ENCODE measurements around the gene KLHDC7B.
"Not testable (repeated sequence)": the region's sequence is repeated elsewhere in the genome, so short reads cannot be mapped to it uniquely, and the experiment has no call there.

The KLHDC7B gene

DNA sequence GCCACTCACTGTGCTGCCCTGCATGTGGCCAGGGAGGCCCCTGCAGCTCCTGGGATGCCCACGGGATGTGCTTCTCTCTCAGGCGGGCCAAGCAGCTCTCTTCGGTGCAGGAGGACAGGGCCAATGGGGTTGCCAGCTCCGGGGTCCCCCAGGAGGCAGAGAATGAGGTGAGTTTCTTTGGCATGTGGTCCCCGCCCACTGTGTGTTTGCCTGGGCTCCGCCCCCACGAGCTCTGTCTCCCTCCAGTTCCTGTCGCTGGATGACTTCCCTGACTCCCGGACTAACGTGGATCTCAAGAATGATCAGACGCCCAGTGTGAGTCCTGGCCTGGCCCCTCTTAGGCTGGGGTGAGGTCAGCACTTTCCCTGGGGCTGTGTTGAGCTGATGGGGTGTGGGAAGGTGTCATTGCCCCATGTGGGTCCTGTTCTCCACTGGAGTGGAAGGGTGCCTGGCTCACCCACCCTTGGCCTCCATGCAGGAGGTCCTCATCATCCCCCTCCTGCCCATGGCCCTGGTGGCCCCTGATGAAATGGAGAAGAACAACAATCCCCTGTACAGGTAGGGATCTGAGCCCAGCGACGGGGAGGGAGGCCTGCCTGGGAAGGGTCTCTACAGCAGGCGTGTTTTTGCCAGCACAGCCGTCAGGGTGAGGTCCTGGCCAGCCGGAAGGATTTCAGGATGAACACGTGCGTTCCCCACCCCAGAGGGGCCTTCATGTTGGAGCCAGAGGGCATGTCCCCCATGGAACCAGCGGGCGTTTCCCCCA lies 28.0 kb upstream of the KLHDC7B start:
- in situ Hi-C loops (cut with MboI; ENCODE audit: low pct_unique_long_range_greater_than_20kb, low sequenced_read_pairs, unreplicated experiment) = no loop called here
- DNase-seq (ENCODE audit: low spot score) = no peak
- TF ChIP-seq, protein P1, sequence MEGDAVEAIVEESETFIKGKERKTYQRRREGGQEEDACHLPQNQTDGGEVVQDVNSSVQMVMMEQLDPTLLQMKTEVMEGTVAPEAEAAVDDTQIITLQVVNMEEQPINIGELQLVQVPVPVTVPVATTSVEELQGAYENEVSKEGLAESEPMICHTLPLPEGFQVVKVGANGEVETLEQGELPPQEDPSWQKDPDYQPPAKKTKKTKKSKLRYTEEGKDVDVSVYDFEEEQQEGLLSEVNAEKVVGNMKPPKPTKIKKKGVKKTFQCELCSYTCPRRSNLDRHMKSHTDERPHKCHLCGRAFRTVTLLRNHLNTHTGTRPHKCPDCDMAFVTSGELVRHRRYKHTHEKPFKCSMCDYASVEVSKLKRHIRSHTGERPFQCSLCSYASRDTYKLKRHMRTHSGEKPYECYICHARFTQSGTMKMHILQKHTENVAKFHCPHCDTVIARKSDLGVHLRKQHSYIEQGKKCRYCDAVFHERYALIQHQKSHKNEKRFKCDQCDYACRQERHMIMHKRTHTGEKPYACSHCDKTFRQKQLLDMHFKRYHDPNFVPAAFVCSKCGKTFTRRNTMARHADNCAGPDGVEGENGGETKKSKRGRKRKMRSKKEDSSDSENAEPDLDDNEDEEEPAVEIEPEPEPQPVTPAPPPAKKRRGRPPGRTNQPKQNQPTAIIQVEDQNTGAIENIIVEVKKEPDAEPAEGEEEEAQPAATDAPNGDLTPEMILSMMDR (IDR thresholded peaks at IDR 0.05; ENCODE audit: extremely low read depth, insufficient read depth, missing control alignments) = no peak

DNA sequence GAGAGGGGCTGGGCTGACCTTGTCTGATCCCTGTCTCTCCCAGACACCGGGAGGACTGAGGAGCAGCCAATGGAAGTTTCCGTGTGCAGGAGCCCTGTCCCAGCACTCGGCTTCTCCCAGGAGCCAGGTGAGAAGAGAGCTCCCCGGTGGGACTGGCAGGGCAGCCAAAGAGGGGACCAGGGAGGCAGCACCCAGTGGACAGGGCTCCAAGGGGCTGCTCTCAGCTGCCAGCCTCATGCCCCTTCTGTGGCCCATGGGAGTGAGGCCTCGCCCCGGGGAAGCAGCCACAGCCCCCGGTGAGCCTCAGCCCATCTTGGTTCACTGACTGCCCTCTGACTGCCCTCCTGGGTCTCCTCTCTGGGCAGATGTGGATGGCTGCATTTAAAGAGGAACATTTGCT lies 27.1 kb upstream of the KLHDC7B start:
- in situ Hi-C loops (cut with MboI; ENCODE audit: low pct_unique_long_range_greater_than_20kb, low sequenced_read_pairs, unreplicated experiment) = no loop called here
- TF ChIP-seq, protein P1 (IDR thresholded peaks at IDR 0.05; ENCODE audit: extremely low read depth, insufficient read depth, missing control alignments) = no peak
- no peak for DNase-seq (ENCODE audit: low spot score)

DNA sequence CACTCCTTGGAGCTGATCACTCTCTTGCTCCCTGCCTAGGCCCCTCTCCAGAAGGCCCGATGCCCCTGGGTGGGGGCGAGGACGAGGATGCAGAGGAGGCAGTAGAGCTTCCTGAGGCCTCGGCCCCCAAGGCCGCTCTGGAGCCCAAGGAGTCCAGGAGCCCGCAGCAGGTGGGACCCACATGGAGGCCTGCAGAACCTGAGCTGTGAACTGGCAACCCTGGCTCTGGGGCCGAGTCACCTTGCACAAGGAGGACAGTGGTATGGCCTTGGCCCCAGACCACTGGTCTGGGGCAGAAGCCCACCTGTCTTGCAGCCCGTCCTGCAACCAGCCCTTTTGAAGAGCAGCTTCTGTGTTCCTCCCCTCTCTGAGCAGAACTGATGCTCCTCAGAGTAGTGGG lies 26.5 kb upstream of the KLHDC7B start:
- in situ Hi-C loops (cut with MboI; ENCODE audit: low pct_unique_long_range_greater_than_20kb, low sequenced_read_pairs, unreplicated experiment) = no loop called here
- DNase-seq (ENCODE audit: low spot score) = no peak
- TF ChIP-seq, protein P1 (IDR thresholded peaks at IDR 0.05; ENCODE audit: extremely low read depth, insufficient read depth, missing control alignments) = no peak

DNA sequence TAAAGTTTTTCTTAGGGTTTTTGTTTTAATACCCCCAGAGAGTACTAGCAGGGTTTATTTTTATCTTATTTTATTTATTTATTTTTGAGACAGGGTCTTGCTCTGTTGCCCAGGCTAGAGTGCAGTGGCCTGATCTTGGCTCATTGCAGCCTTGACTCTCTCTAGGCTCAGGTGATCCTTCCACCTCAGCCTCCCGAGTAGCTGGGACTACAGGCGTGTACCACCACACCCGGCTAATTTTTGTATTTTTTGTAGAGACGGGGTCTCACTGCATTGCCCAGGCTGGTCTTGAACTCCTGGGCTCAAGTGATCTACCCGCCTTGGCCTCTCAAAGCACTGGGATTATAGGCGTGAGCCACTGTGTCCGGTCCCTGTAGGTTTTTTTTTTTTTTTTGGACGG lies 25.5 kb upstream of the KLHDC7B start:
- in situ Hi-C loops (cut with MboI; ENCODE audit: low pct_unique_long_range_greater_than_20kb, low sequenced_read_pairs, unreplicated experiment); DNase-seq (ENCODE audit: low spot score): not testable (repeated sequence)

DNA sequence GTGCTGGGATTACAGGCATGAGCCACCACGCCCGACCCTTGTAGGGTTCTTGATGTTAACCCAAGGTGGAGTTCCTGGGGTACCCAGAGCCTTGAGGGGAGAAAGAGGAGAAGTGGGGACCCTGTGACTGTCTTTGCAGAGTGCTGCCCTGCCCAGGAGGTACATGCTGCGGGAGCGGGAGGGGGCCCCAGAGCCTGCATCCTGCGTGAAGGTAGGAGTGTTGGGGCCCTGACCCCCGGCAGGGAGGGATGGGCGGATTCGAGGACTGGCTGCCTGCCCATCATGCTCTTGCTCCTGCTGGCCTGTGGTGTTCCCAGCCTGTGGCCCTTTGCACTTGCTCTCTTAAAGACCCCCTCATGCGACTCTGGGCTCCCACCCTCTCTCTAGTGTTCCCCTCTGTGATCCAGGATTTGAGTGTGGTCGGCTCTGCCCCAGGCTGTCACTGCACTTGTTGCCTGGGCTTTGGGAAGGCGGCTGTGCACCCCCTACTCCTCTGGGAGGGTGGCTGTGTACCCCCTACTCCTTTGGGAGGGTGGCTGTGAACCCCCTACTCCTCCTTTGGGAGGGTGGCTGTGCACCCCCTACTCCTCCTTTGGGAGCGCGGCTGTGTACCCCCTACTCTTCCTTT lies 24.8 kb upstream of the KLHDC7B start:
- DNase-seq (ENCODE audit: low spot score) = no peak
- in situ Hi-C loops (cut with MboI; ENCODE audit: low pct_unique_long_range_greater_than_20kb, low sequenced_read_pairs, unreplicated experiment) = no loop called here
- TF ChIP-seq, protein P1 (IDR thresholded peaks at IDR 0.05; ENCODE audit: extremely low read depth, insufficient read depth, missing control alignments) = no peak

DNA sequence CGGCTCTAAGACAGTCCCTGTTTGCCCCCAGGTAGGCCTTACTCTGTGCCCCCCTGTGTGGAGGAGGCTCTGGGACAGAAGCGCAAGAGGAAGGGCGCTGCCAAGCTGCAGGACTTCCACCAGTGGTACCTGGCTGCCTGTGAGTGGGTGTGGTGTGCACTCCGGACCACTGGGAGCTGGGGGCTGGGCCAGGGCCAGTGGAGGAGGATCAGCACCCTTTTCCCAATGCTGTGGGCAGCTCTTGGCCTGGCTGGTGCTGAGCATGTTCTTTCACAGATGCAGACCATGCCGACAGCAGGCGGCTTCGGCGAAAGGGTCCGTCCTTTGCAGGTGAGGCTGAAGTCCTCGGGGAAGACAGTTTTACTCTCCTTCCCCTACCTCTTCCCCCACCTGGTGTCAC lies 24.0 kb upstream of the KLHDC7B start:
- TF ChIP-seq, protein P1 (IDR thresholded peaks at IDR 0.05; ENCODE audit: extremely low read depth, insufficient read depth, missing control alignments) = no peak
- no peak for DNase-seq (ENCODE audit: low spot score)
- in situ Hi-C loops (cut with MboI; ENCODE audit: low pct_unique_long_range_greater_than_20kb, low sequenced_read_pairs, unreplicated experiment) = no loop called here

DNA sequence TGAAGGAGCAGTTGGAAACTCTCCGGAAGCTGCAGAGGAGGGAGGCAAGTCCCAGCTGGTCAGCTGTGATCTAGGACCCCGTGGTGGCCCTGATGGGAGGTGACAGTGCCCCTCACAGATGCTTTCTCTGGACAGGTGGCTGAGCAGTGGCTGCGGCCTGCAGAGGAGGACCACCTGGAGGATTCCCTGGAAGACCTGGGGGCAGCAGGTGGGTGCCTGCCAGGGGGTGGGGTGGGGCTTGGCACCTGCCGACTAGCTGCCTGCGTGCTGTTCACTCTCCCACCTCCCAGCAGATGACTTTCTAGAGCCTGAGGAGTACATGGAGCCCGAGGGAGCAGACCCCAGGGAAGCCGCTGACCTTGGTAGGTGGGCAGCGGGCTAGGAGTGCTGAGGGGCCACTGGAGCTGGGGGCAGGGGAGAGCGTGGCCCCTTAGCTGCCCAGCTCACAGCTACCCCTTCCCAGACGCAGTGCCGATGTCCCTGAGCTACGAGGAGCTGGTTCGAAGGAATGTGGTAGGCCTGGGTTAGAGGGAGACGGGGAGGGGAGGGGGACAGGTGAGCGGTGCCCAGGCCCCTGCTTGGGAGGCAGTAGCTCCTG lies 23.4 kb upstream of the KLHDC7B start:
- DNase-seq (ENCODE audit: low spot score) = no peak
- TF ChIP-seq, protein P1 (IDR thresholded peaks at IDR 0.05; ENCODE audit: extremely low read depth, insufficient read depth, missing control alignments) = no peak
- in situ Hi-C loops (cut with MboI; ENCODE audit: low pct_unique_long_range_greater_than_20kb, low sequenced_read_pairs, unreplicated experiment) = no loop called here

Measured in GM13977 (cell line).